Epidermal melanocyte (primary cell): ENCODE data around the gene SLC38A5.
"Not testable (repeated sequence)": the region's sequence is repeated elsewhere in the genome, so short reads cannot be mapped to it uniquely, and the experiment has no call there.

ENCODE experiments used
- DNase-seq: peaks from one replicate; pipeline ENCODE4 v3.0.0; 2011; ENCODE audit warnings: low spot score; ENCODE audit not compliant: insufficient read length

Gene SLC38A5

DNA sequence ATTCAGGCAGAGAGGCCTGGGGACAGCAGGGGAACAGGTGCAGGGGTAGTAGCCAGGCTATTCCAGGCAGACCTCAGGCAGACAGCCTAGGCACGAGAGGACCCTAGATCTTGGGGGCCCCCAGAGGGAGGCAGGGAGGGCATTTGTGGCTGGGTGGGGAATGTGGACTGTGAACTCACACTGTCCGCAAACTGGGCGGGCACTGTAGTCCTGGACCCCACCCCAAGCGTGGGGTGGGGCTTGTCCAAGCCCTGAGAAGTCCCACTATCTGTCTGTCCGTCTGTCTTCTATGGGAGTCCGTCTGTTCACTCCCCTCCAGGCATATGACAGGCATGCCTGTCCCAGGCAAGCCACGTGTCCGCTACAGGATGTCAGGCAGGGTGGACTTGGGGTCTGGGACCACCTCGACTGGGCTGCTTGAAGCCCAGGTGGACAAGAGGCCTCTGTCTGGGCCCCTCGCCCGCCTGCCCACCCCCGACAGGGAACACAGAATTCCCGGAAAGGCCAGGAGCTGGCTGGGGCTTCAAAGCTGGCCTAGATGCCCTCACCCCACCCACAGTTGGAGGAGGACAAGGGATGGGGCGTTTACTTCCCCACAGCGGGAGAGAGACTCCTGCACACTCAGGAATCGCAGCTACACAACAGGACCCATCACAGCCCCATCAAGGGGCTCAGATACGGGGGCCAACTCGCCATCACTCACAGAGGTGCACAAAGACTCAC lies at the start of gene SLC38A5:
TSS of gene SLC38A5 (minus strand) at position 151 of the 723 bp plus-strand sequence. CDS start 2,336 bp downstream, outside the sequence.
- DNase-seq, result no peak

- DNase-seq, result not testable (repeated sequence)
Observed at GRCh38 chrX:48519481-48519880, 49.4 kb upstream of the SLC38A5 start.

DNA sequence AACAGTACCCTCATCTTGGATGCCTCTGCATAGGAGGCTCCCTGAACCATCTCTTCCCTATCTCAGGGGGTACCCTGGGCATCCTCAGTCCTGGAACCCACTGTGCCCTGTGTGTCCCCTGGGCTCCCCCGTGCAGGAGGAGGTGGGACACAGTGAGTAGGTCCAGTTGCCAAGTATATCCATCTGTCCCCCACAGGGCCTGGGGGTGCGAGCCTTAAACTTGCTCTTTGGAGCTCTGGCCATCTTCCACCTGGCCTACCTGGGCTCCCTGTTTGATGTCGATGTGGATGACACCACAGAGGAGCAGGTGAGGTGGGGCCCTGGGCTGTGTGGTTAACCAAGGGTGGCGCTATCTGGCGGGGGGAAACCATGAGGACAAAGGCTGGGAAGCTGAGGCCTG lies 46.9 kb upstream of the SLC38A5 start:
- DNase-seq, result no peak

DNA sequence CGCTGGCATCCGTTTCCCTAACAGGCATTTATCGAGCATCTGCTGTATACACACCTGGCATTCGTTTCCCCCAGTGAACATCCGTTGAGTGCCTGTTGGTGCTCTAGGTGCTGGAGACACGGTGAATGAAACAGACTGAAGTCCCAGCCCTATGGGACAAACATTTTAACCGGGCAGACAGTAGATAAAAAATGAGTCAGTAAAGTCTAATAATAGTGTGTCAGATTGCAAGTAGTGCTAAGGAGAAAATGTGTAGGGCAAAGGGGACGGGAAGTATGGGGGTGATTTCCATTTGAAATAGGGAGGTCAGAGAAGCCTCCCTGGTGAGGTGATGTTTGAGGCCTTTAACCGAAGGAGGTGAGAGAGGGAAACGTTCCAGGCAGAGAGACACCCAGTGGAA lies 46.2 kb upstream of the SLC38A5 start:
- no peak for DNase-seq

DNA sequence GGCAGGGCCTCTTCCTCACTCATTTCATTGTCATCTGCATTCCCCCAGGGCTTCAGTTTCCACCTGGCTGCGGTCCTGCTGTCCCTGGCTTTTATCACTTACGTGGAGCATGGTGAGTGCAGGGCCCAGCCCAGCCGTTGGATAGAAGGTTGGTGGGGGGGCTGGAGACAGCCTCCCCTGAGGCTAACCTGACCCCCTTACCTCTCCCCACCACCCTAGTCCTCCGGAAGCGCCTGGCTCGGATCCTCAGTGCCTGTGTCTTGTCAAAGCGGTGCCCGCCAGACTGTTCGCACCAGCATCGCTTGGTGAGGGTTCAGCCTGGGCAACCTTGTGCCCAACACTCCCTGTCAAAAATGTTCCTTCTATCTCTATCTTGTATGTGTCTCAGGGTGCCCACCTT lies 45.8 kb upstream of the SLC38A5 start:
- DNase-seq, result no peak

DNA sequence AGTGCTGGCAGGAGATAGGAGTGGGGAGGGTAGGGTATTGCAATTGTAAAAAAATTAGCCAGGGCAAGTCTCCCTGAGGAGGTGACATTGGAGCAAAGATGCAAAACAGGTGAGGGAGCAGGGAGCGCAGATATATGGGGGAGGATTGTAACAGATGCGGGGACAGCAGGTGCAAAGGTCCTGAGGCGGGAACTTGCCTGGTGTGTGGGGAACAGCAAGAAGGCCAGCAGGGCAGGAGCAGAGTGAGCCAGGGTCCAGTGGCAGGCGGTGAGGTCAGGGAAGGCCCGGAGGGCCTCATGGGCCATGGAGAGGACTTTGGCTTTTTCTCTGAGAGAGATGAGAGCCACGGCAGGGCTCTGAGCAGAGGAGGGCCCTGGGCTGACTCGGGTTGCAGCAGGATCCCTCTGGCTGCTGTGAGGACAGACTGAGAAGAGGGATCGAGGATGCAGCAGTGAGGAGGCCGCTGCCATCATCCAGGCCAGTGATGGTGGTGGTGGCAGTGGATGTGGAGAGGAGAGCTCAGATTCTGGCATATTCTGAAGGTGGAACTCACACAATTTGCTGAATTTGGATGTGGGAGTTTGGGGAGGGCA lies 44.9 kb upstream of the SLC38A5 start:
- no peak for DNase-seq

DNA sequence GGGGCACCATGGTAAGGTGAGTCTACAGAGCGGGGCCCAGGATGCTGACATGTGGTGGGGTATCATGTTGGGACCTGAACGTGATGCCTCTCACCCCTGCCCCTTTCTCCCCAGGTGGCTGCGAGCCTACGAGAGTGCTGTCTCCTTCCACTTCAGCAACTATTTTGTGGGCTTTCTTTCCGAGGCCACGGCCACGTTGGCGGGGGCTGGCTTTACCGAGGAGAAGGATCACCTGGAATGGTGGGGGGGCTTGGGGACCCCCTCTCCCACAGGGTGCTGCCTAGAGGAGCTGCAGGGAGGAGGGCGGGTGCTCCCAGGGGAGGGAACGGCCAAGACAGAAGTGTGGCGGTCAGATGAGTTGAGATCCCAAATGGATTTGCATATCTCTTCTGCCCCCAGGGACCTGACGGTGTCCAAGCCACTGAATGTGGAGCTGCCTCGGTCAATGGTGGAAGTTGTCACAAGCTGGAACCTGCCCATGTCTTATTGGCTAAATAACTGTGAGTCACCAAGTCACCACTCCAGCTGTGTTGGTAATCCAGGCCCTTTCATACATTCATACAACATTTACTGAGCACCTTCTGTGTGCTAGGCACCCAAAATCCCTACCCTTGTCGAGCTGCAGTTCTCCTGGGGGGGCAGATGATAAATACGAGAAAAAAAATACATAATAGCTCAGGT lies 44.2 kb upstream of the SLC38A5 start:
- no peak for DNase-seq

DNA sequence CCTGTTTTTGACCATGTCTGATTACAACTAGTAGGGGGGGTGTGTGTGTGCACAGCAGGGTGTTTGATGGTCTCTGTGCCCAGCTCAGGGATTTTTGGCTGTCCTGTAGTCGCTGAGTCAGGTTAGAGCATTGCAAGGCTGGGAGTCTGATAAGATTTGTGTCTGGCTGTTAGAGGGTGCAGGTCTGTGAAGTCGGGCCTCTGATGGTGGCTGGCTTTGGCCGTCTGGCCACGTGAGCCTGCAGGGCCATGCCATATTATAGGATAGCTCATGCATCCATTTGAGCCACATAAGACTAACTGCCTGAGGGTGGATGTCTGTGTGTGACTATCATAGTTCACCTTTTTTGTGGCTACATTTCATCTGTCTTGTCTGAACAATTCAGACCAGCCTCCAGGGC lies 43.6 kb upstream of the SLC38A5 start:
- DNase-seq, result no peak

DNA sequence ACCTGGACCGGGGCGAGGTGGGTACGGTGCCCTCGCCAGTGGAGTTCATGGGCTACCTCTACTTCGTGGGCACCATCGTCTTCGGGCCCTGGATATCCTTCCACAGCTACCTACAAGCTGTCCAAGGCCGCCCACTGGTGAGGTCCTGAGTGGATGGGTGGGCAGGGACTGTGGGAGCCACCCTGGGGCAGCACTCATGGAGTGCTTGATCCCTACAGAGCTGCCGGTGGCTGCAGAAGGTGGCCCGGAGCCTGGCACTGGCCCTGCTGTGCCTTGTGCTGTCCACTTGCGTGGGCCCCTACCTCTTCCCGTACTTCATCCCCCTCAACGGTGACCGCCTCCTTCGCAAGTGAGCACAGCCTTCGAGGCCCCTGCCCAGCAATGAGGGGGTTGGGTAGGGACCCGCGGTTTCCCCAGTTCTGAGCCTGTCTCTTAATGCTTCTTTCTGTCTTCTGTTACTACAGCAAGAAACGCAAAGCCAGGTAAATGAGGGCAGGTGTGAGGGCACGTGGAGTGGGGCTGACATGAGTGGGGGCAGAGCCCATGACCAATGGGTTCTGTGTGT lies 42.4 kb upstream of the SLC38A5 start:
- no peak for DNase-seq

- no peak for DNase-seq
Observed at GRCh38 chrX:48511560-48511959, 41.5 kb upstream of the SLC38A5 start.

- no peak for DNase-seq
Observed at GRCh38 chrX:48509619-48510018, 39.6 kb upstream of the SLC38A5 start.

DNA sequence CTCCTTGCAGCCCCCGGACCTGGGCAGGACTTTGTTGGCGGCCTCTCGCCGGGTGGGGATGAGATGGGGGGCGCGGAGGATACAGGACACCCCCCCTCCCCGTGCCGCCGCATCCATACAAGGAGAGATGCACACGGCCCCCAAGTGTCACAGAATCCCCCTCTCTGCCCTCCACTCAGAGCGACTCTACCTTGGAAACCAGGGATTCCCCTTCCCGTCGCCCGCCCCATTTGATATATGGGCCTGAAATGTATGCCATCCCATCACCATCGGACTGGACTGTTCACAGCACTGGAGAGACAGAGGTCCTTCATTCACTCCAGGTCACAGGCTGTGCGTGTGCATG lies 39.2 kb upstream of the SLC38A5 start:
- no peak for DNase-seq

- peak; percentile 74 for DNase-seq
Observed at GRCh38 chrX:48508400-48509244, 38.6 kb upstream of the SLC38A5 start, which contains the start of gene PORCN. TSS of gene PORCN (plus strand) at chrX:48508992. CDS start at chrX:48509821, 829 bp downstream.

DNA sequence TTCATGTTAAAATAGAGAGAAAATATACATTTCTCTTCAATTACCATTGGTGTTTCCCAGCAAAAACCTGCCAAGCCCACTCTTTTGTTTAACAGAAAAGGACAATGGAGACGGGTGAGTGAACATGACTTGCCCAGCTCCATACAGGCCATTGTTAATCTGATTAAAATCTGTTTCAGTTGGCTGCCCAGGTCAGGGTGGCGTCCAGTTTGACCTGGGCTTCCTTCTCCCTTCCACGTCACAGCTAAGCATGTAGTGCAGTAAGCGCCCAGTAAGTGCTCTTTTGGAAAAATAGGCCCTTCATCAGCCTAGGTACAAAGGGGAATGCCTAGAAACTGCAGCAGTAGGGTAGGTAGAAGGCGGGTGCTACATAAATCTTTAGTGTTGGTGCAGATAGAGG lies 37.2 kb upstream of the SLC38A5 start:
- DNase-seq, result no peak

DNA sequence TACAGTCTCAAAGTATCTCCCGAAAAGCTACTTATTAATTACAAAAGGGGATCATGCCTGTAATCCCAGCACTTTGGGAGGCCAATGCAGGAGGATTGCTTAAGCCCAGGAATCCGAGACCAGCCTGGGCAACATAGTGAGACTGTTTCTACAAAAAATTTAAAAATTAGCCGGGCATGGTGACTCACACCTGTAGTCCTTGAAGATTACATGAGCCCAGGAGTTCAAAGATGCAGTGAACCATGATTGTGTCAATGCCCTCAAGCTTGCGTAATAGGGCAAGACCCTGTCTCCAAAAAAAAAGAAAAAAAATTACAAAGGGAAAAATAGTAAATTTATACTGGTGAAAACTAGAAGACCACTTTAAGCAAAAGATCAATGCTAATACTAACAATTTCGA lies 35.4 kb upstream of the SLC38A5 start:
- no peak for DNase-seq

DNA sequence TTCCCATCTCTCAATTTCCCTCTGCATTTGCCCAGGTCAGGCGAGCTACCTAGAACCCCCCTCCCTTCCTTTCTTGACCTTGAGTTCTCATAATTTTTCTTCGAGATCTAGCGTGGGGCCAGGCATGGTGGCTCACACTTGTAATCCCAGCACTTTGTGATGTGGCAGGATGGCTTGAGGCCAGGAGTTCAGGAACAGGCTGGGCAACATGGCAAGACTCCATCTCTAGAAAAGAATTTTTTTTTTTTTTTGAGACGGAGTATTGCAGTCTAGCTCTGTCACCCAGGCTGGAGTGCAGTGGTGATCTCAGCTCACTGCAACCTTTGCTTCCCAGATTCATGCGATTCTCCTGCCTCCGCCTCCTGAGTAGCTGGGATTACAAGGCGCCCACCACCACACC lies 34.2 kb upstream of the SLC38A5 start:
- no peak for DNase-seq

- DNase-seq, result no peak
Observed at GRCh38 chrX:48498374-48498809, 28.3 kb upstream of the SLC38A5 start.

GRCh38 chrX:48497871-48498270 lies 27.8 kb upstream of the SLC38A5 start:
- no peak for DNase-seq

GRCh38 chrX:48496660-48497059 lies 26.6 kb upstream of the SLC38A5 start:
- no peak for DNase-seq

DNA sequence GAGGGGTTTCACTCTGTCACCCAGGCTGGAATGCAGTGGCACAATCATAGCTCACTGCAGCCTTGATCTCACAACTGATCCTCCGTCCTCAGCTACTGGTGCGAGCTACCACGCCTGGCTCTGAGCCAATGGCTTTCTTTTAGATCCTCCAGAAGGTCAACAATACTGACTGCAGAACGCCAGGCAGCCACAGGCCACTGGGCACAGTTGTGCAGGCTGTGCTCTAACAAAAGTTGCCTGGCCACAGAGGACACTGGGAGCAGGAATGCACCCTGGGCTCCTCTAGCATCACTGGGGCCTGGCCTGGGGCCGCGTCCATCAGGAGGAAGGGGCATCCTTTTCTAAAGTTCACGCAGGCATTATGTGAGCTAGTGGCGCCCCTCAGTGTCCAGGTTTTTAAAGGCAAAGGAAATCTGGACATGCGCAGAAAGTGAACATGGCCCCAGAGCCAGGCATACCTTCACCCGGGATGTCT lies 23.9 kb upstream of the SLC38A5 start:
- DNase-seq, result no peak

DNA sequence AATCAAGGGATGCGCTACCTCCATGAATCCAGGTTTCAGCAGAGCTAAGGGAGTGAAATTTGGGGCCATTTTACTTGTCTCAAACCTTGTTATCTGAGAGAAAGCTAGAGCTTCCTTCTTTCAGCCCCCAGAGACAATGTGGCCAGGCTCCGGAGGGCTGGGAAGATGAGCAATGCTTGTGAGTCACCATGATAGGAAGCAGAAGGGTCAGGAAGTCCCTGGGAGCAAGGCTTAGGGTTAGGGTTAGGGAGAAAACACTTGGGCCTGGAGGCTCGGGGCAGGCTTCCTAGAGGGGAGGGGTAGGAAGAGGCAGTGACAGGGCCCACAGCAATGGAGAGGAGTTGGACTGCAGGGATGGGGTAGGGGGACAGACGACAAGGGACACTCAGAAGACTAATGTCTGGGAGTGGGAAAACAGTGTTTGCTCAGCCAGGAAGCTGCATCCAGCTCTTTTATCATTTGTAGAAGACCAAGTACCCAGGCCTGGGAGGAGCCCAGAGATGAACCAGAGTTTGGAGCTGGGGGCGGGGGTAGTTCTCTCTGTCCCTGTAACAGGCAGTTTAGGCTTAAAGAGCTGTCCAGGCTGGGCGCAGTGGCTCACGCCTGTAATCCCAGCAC lies 22.3 kb upstream of the SLC38A5 start:
- no peak for DNase-seq
